Astrocyte (in vitro differentiated cells and primary cell): ENCODE measurements around the gene SND1.

Source experiments
- EZH2 ChIP-seq: IDR thresholded peaks from 2 replicates; pipeline ENCODE4 v1.6.1; 2012; ENCODE audit warnings: mild to moderate bottlenecking, low read length, inconsistent platforms; ENCODE audit not compliant: insufficient read depth
- TF ChIP-seq, protein P1 (sequence below): IDR thresholded peaks from 2 replicates; pipeline ENCODE4 v1.5.1; 2011; ENCODE audit warnings: low read depth, mild to moderate bottlenecking, inconsistent platforms, low read length, moderate library complexity; ENCODE audit not compliant: insufficient read depth

DNA sequence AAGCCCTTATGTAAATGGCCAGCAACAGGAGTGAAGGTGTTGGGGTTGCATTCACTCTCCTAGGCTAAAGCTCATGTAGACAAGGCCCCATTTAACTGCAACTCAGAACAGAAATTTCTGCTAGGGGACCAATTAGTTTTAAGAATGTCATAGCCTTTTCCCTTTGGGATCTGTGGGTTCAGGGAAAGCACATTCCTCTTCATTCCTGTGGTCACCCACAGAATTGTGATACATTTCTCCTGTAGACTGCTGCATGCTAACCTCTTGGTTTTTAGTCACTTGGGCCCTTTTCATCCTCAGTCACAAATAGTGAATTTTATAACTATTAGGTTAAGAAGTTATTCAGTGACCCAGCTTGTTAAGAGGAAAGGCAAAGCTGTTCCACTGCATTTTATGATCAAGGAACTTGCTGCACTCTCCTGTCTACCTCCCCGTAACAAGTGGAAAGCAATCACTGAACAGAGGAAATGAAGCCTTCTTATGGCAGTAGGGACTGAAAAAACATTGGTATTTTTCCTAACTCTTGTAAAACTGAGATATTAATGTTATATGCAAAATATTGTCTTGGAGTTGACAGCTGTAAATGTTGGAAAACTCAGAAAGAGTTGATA lies 124.9 kb downstream of the SND1 start:
- no peak for TF ChIP-seq EZH2
- TF ChIP-seq, protein P1, sequence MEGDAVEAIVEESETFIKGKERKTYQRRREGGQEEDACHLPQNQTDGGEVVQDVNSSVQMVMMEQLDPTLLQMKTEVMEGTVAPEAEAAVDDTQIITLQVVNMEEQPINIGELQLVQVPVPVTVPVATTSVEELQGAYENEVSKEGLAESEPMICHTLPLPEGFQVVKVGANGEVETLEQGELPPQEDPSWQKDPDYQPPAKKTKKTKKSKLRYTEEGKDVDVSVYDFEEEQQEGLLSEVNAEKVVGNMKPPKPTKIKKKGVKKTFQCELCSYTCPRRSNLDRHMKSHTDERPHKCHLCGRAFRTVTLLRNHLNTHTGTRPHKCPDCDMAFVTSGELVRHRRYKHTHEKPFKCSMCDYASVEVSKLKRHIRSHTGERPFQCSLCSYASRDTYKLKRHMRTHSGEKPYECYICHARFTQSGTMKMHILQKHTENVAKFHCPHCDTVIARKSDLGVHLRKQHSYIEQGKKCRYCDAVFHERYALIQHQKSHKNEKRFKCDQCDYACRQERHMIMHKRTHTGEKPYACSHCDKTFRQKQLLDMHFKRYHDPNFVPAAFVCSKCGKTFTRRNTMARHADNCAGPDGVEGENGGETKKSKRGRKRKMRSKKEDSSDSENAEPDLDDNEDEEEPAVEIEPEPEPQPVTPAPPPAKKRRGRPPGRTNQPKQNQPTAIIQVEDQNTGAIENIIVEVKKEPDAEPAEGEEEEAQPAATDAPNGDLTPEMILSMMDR: no peak
